ENCODE measurements around the gene EFCAB9.

DNA sequence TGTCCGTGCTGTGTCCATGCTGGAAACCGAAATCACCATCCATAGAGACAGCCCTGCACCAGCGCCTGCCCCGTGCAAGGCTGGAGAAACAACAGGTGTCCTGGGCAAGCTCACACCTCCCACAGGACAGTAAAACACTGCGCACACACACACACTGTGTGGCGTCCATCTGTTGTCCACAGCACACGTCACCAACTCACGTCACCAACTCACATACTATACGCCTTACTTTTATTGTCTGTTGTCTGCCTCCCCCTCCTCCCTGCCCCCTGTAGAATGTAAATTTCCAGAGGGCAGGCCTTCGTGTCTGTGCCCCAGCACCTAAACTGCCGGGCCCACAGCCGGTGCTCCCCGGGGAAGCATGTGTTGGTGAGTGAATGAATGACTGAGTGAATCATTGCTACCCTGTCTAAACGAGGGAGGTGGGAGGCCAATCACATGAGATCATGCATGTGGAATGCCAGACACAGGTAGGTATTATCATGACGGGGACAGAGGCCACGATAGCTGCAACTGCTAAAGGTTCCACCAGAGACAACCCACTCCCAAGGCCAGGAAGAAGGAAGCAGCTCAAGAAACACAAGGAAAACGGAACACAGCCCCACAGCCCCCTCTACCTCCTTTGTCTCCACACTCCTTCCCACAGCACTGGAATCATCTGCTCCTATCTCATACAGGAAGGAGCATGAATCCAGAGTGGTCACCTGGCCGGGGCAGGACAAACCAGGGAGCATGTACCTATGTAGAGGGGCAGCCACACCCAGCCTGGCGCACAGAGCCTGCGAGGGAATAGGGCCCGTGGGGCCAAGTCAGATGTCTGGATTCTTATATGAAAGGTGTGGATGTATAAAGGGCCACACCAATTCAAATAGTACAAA is 47.9 kb upstream of the EFCAB9 start:
- TF ChIP-seq POLR2A (IDR thresholded peaks at IDR 0.05) (no peak), EP300 (IDR thresholded peaks at IDR 0.05) (no peak)

All from ovary (tissue), 1 donor.